MM.1S (cell line): ENCODE data around the gene P2RX3.

ENCODE experiments used
- DNase-seq: peaks from one replicate; pipeline ENCODE4 v3.0.0-alpha.2; 2015
- H2AFZ ChIP-seq: fragments of 300-600 bp; sonication (generic); 2 replicates; pipeline ENCODE4 v1.6.0; 2016; ENCODE audit warnings: antibody characterized with exemption, low read length
- H3F3A ChIP-seq: fragments of 300-600 bp; sonication (generic); 2 replicates; pipeline ENCODE4 v1.6.1; 2016; ENCODE audit warnings: mild to moderate bottlenecking, antibody characterized with exemption, low read length, moderate library complexity, mixed read lengths; ENCODE audit not compliant: insufficient read depth
- H3K27ac ChIP-seq: fragments of 300-600 bp; sonication (generic); 2 replicates; pipeline ENCODE4 v1.5.1; 2016; ENCODE audit warnings: mild to moderate bottlenecking, low read length
- H3K27me3 ChIP-seq: fragments of 300-600 bp; sonication (generic); replicated peaks from 2 replicates; pipeline ENCODE4 v1.6.0; 2016; ENCODE audit warnings: low read length; ENCODE audit not compliant: insufficient read depth
- H3K36me3 ChIP-seq: fragments of 300-600 bp; sonication (generic); replicated peaks from 2 replicates; pipeline ENCODE4 v1.6.1; 2016; ENCODE audit warnings: mild to moderate bottlenecking, low read length, mixed read lengths; ENCODE audit not compliant: insufficient read depth
- H3K4me1 ChIP-seq: fragments of 300-600 bp; sonication (generic); 2 replicates; pipeline ENCODE4 v1.6.1; 2016; ENCODE audit warnings: low read length, mixed read lengths
- H3K4me2 ChIP-seq: fragments of 300-600 bp; sonication (generic); 2 replicates; pipeline ENCODE4 v1.6.0; 2016; ENCODE audit warnings: low read depth, low read length
- H3K4me3 ChIP-seq: fragments of 300-600 bp; sonication (generic); 2 replicates; pipeline ENCODE4 v1.5.1; 2016; ENCODE audit warnings: low read length, mixed read lengths
- H3K79me2 ChIP-seq: fragments of 300-600 bp; sonication (generic); 2 replicates; pipeline ENCODE4 v1.6.1; 2016; ENCODE audit warnings: mixed run types, low read length, mixed read lengths
- H3K9ac ChIP-seq: fragments of 300-600 bp; sonication (generic); 2 replicates; pipeline ENCODE4 v1.6.1; 2016; ENCODE audit warnings: low read length, mixed read lengths
- H3K9me2 ChIP-seq: fragments of 300-600 bp; sonication (generic); replicated peaks from 2 replicates; pipeline ENCODE4 v1.6.1; 2016; ENCODE audit warnings: mild to moderate bottlenecking, low read length, mixed read lengths; ENCODE audit not compliant: insufficient read depth
- H3K9me3 ChIP-seq: fragments of 300-600 bp; sonication (generic); replicated peaks from 2 replicates; pipeline ENCODE4 v1.6.1; 2016; ENCODE audit warnings: mild to moderate bottlenecking, low read length, mixed read lengths; ENCODE audit not compliant: insufficient read depth
- H4K20me1 ChIP-seq: fragments of 300-600 bp; sonication (generic); 2 replicates; pipeline ENCODE4 v1.6.1; 2016; ENCODE audit warnings: mild to moderate bottlenecking, low read length, moderate library complexity, mixed read lengths; ENCODE audit not compliant: insufficient read depth
- EZH2 ChIP-seq: fragments of 300-600 bp; sonication (generic); optimal IDR thresholded peaks from 2 replicates; pipeline ENCODE3; 2017; ENCODE audit warnings: low read depth, mild to moderate bottlenecking, antibody characterized with exemption, low read length, mixed read lengths
- EZH2phosphoT487 ChIP-seq: fragments of 300-600 bp; sonication (generic); IDR thresholded peaks from 2 replicates; pipeline ENCODE4 v1.6.1; 2018; ENCODE audit warnings: antibody characterized with exemption, low read length
- TF ChIP-seq, protein P1 (sequence below): fragments of 300-600 bp; sonication (generic); IDR thresholded peaks from 2 replicates; pipeline ENCODE4 v1.5.1; 2016; ENCODE audit warnings: antibody characterized with exemption, low read length, mixed read lengths

Gene P2RX3

DNA sequence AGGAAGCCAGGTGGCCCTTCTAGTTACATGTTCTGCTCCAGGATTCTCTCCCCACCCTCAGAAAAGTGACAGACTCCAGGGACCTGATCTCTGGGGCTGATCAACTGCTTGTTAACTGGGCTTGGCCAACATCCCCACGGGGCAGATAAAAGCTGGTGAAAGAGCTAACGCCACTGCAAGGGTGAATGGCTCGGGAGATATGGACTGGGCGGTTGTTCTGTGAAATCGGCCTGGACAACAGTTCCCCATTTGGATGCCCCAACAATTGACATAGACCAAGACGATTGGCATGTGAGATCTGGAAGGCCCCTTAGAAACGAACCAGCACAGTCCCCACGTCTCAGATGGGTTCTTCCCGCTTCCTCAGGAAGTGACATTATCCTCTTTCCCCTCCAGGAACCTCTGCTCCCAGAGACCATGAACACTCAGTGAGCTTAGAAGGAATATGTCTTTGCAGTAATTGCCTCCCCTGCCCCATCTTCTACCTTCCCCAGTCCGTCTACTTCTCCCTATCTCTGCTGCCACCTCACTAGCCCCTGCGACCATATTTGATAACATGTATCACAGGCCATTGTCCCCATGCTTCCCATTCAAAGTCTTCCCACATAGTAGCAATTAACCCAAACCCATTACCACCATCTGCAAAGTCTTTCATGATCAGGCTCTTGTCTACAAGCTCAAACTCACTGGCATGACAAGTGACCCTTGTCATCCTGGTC lies 57.9 kb downstream of the P2RX3 start:
- H3F3A ChIP-seq, result no peaks in the 10 kb centered on the region
- no peaks in the 10 kb centered on the region for H3K27me3 ChIP-seq
- no peaks in the 10 kb centered on the region for H3K9me2 ChIP-seq
- no peak overlapping the region for H3K4me3 ChIP-seq
- no peak overlapping the region for H2AFZ ChIP-seq
- no peak overlapping the region for H3K9ac ChIP-seq
- no peaks in the 10 kb centered on the region for H3K79me2 ChIP-seq
- H3K4me2 ChIP-seq, result no peak overlapping the region
- no peaks in the 10 kb centered on the region for H3K9me3 ChIP-seq
- H3K27ac ChIP-seq, result no peak overlapping the region
- TF ChIP-seq EZH2phosphoT487 (no peak), EZH2 (no peak)
- TF ChIP-seq, protein P1, sequence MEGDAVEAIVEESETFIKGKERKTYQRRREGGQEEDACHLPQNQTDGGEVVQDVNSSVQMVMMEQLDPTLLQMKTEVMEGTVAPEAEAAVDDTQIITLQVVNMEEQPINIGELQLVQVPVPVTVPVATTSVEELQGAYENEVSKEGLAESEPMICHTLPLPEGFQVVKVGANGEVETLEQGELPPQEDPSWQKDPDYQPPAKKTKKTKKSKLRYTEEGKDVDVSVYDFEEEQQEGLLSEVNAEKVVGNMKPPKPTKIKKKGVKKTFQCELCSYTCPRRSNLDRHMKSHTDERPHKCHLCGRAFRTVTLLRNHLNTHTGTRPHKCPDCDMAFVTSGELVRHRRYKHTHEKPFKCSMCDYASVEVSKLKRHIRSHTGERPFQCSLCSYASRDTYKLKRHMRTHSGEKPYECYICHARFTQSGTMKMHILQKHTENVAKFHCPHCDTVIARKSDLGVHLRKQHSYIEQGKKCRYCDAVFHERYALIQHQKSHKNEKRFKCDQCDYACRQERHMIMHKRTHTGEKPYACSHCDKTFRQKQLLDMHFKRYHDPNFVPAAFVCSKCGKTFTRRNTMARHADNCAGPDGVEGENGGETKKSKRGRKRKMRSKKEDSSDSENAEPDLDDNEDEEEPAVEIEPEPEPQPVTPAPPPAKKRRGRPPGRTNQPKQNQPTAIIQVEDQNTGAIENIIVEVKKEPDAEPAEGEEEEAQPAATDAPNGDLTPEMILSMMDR, result no peak
- no peaks in the 10 kb centered on the region for H3K4me1 ChIP-seq
- DNase-seq, result no peak
- H4K20me1 ChIP-seq, result no peaks in the 10 kb centered on the region
- no peaks in the 10 kb centered on the region for H3K36me3 ChIP-seq

DNA sequence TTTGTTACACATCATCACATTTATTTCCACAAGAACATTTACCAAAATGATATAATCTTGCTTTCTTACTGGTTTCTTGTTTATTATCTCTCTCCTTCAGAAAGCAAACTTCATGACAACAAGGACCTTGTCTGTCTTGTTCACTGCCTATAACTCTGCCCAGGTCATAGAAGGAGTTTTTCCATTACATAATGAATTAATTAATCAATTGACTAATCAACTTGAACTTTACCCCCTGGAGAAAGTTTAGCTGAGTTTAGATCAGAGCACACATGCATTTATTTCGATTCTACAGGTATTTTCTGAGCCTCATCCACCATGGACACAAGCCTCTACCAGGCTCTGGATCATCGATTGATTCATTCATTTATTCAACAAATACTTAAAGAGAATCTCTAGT lies 58.6 kb downstream of the P2RX3 start:
- Histone ChIP-seq H3F3A (no peaks in the 10 kb centered on the region), H3K36me3 (no peaks in the 10 kb centered on the region), H4K20me1 (no peaks in the 10 kb centered on the region), H3K27me3 (no peaks in the 10 kb centered on the region), H3K4me2 (no peak overlapping the region), H3K9ac (no peak overlapping the region), H3K4me1 (no peaks in the 10 kb centered on the region), H3K9me3 (no peaks in the 10 kb centered on the region), H3K79me2 (no peaks in the 10 kb centered on the region), H2AFZ (no peak overlapping the region), H3K9me2 (no peaks in the 10 kb centered on the region), H3K4me3 (no peak overlapping the region), H3K27ac (no peak overlapping the region)
- DNase-seq, result no peak
- TF ChIP-seq EZH2phosphoT487 (no peak), EZH2 (no peak)
- TF ChIP-seq, protein P1, result no peak

DNA sequence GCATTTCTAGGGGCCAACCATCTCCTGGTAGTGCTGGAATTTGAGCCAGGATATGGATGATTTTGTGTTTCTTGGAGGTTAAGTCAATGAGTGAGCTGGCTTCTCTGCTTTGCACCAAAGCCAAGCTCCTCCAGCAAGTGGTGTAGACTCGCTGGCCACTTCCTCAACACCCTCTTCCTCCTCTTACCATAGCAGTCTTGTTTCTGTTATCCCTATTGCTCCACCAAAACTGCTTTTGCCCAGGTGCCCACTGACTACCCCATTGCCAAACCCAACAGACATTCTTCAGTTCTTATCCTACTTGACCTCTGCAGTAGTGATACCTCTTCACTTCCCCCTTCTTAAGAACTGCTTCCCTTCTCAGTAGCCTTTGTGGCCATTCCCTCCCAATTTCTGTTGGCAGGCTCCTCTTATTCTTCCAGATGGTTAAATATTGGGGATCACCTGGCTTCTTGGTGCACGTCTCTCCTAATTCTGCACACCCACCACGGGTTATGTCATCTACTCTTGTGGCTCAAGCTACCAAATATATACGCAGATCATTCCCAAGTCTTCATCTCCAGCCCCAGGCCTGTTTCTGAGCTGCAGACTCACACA lies 59.3 kb downstream of the P2RX3 start:
- no peak for TF ChIP-seq EZH2phosphoT487
- no peak for TF ChIP-seq EZH2
- no peak for DNase-seq

DNA sequence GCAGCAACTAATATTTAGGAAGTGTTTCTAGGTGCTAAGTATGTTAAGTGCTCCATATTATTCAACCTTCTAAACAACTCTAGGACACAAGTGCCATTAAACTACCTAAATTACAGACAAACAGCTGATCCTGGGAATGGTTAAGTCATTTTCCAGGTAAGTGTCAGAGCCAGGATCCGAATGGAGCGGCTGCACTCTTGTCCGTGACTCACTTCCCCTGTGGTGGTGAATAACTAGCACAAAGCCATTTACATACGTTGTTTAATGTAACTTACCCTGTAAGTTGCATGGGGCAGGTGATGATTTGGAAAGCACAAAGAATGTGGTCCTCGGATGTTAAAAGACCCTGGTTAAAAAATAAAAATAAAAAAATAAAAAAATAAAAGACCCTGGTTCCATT lies 61.1 kb downstream of the P2RX3 start:
- DNase-seq, result no peak
- no peak overlapping the region for H3K4me2 ChIP-seq
- no peaks in the 10 kb centered on the region for H4K20me1 ChIP-seq
- no peaks in the 10 kb centered on the region for H3K36me3 ChIP-seq
- no peaks in the 10 kb centered on the region for H3K9me2 ChIP-seq
- no peaks in the 10 kb centered on the region for H3F3A ChIP-seq
- H3K4me3 ChIP-seq, result no peak overlapping the region
- H3K4me1 ChIP-seq, result no peaks in the 10 kb centered on the region
- no peak overlapping the region for H2AFZ ChIP-seq
- H3K27ac ChIP-seq, result no peak overlapping the region
- TF ChIP-seq EZH2 (no peak), EZH2phosphoT487 (no peak)
- TF ChIP-seq, protein P1, result no peak
- H3K27me3 ChIP-seq, result no peaks in the 10 kb centered on the region
- H3K9me3 ChIP-seq, result no peaks in the 10 kb centered on the region
- H3K79me2 ChIP-seq, result no peaks in the 10 kb centered on the region
- H3K9ac ChIP-seq, result no peak overlapping the region

More for the DNA sequence above, 59.3 kb downstream of the P2RX3 start:
- Histone ChIP-seq H3K9me2 (no peaks in the 10 kb centered on the region), H3F3A (no peaks in the 10 kb centered on the region), H3K4me1 (no peaks in the 10 kb centered on the region), H3K4me3 (no peak overlapping the region), H3K27me3 (no peaks in the 10 kb centered on the region), H3K9ac (no peak overlapping the region), H3K9me3 (no peaks in the 10 kb centered on the region), H3K4me2 (no peak overlapping the region), H4K20me1 (no peaks in the 10 kb centered on the region), H3K27ac (no peak overlapping the region), H3K36me3 (no peaks in the 10 kb centered on the region), H3K79me2 (no peaks in the 10 kb centered on the region), H2AFZ (no peak overlapping the region)
